ACHN (cell line): ENCODE data around the gene ADAMTS13.

ENCODE experiments used
- DNase-seq: peaks from one replicate; pipeline ENCODE4 v3.0.0-alpha.2; 2015
- in situ Hi-C: cut with HindIII; loops from 2 replicates; pipeline ENCODE4 v1.10.0; 2017; ENCODE audit warnings: low sequenced_read_pairs, low pct_ligation_motif_present, low pct_unique_long_range_greater_than_20kb

Gene ADAMTS13

GRCh38 chr9:133493845-133494540 is 71.8 kb downstream of the ADAMTS13 start:
- in situ Hi-C loops, result no loop called here

GRCh38 chr9:133494636-133495326 is 72.6 kb downstream of the ADAMTS13 start:
- DNase-seq, result no peak
- in situ Hi-C loops, result no loop called here

More at GRCh38 chr9:133493845-133494540, 71.8 kb downstream of the ADAMTS13 start:
- no peak for DNase-seq

DNA sequence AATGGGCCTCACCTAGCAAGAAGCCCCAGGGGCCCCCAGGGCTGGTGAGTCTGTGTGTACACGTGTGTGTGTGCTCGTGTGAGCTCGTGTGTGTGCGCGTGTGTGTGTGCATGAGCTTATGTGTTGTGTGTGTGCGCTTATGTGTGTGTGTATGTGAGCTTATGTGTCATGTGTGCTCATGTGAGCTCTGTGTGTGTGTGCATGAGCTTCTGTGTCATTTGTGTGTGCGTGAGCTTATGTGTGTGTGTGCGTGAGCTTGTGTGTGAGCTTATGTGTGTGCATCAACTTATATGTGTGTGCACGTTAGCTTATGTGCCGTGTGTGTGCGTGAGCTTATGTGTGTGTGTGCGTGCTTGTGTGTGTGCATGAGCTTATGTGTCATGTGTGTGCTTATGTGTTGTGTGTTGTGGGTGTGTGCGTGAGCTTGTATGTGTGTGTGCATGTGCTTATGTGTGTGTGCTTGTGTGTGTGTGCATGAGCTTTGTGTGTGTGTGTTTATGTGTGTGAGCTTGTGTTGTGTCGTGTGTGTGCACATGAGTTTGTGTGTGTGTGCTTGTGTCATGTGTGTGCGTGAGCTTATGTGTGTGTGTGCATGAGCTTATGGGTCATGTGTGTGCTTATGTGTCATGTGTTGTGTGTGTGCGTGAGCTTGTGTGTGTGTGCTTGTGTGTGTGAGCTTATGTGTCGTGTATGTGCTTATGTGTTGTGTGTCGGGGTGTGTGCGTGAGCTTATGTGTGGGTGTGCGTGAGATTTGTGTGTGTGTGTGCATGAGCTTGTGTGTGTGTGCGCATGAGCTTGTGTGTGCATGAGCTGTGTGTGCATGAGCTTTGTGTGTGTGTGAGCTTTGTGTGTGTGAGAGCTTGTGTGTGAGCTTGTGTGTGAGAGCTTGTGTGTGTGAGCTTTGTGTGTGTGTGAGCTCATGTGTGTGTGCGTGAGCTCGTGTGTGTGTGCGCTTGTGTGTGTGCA is 73.4 kb downstream of the ADAMTS13 start:
- in situ Hi-C loops, result no loop called here
- no peak for DNase-seq

DNA sequence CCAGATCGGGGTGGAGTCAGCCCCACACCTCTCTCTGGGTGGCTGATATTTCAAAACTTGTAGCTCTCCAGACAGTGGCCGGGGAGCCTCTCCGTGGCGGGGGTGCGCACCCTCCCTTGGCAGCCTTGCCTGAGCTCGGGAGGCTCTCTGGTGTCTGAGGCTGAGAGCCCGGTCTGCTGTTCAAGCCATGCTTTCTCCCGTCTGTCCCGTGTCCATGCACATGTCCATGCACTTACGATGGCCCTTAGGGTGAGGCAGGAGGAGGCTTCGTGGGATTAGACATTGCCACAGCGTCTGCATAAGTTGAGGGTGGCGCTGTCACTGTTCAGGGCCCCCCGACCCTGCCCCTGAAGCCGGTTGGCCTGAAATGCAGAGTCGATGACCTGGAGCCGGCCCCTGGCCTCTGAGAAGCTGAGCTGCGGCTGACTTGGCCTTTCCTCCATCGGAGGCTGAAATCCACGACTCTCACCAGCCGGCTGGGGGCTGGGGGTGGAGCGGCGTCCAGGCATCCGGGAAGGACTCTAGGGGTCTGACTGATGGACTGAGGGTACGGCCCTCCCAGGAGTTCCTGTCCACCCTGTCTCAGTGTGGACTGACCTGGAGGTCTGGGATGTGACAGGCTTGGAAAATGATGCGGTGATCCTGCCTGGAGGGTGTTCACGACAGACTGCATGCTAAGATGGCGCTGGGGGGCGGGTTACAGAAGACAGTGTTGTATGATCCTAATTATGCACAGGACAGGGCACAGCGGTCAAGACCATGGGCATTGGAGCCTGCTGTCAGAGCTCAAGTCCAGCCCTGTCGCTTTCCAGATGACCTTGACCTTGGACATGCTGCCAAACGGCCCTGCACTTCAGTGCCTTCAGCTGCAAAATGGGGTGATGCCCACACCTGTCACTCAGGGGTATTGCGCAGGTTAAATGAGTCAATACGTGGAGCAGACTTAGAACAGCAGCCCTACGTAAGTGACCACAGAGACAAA is 75.0 kb downstream of the ADAMTS13 start:
- no peak for DNase-seq
- in situ Hi-C loops, result no loop called here

DNA sequence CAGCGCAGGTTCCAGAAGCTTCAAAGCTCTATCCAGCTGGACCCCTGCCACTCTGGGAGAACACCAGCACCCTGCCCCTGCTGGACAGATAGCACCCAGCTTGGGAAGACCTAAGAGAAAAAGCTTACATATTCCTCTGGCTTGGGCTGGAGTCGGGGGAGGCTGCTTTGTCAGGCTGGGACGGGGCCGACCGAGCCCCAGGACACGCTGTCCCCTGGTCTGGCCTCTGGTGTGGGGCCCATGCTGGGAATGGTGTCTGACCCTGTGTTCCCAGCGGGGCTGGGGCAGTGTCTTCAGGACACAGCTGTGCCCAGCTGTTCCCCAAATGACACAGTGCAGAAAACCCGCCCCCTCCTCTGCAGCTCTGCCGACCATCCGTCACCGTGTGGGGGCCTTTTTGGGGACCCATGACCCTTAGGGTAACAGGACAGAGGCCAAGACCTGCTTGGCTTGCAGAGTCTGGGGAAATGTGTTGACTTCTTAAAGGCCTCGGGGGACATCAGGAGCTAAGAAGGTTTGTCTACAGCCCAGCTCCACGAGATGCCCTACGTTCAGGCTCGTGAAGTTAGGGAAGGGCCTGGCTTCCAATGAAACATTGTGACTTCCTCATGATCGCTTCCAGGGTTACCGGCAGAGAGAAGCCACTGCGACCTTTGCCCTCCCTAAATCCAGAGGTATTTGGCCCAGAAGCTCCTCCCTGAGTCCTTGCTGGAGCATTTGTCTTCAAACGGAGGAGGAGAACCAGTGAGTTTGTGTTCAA is 77.1 kb downstream of the ADAMTS13 start:
- no peak for DNase-seq
- in situ Hi-C loops, result no loop called here

- DNase-seq, result no peak
- in situ Hi-C loops, result no loop called here
Measured at GRCh38 chr9:133499892-133500270, 77.7 kb downstream of the ADAMTS13 start.

GRCh38 chr9:133502112-133502511 is 79.9 kb downstream of the ADAMTS13 start:
- in situ Hi-C loops, result no loop called here

GRCh38 chr9:133505186-133505830 is 83.1 kb downstream of the ADAMTS13 start:
- no peak for DNase-seq
- in situ Hi-C loops, result no loop called here

More at GRCh38 chr9:133502112-133502511, 79.9 kb downstream of the ADAMTS13 start:
- DNase-seq, result no peak

DNA sequence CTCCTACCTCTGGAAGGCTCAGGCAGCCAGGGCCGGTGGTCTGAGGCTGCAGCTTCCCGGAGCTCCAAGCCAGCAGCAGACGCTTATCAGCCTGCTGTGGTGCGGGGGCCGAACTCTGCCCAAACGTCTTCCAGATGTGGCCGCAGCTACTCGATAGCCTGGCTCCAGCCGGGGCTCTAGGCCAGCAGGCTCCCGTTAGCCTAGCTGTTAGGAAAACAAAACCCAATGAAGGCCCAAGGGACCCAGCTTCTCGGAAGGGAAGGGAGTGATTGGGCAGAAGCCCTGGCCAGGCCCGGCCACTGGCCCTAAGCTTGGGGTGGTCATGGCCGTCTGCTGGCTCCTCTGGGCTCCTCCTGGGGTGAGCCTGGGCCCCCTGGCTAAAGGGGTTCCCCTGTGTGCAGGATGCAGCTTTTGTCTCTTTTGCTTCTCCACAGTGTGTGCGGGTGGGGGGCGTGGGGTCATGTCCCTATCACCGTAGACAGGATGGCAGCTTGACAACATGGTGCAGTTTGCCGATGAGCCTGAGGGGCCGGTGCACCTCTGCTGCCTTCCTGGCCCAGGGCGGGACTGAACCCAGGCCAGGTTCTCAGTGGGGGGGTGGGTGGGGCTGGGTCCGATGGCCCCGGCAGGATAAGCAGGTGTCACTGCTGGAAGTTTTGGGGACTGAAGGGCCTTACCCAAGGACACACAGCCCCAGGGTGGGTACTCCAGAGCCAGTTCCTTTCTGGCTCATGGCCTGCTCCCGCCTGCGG is 83.9 kb downstream of the ADAMTS13 start:
- DNase-seq, result no peak
- in situ Hi-C loops, result no loop called here

GRCh38 chr9:133506653-133507038 is 84.5 kb downstream of the ADAMTS13 start:
- in situ Hi-C loops, result no loop called here
- peak; percentile 92 for DNase-seq

DNA sequence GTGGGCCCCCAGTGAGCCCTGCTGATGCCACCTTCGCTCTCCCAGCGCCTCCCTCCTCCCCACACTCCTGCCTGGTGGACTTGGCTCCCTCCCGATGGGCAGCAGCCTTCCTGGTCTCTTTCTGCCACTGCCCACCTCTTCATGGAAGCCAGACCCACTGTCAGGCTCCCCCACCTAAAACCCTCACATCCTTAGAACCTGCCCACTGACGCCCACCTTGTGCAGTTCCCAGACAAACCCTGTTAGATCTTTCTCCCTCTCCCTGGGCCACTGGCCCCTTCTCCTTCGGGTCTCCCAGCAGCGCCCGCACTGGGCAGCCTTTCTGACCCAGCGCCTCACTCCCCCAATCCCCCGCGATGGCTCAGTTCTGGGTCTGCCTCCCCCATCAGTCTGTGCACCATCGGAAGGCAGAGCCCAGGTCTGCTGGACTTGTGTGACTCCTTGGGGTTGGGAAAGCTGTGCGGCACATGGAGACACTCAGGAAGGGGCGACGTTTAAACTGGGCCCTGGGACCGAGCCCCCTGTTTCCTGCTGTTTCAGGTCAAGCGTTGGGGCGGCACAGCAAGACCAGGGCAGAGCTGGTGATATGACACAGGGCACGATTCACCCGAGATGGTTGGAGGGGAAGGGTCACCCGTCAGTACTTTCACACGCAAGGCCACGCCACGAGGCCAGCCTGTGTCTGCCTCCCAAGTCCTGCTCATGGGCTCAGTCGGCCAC is 85.2 kb downstream of the ADAMTS13 start:
- no peak for DNase-seq
- in situ Hi-C loops, result no loop called here

GRCh38 chr9:133508046-133508445 is 85.9 kb downstream of the ADAMTS13 start:
- DNase-seq, result no peak
- in situ Hi-C loops, result no loop called here
